ENCODE data around the gene HES7. TPM values are rescaled to one million over a fixed set of nuclear protein-coding genes. Genes with fewer than 3 reads are reported as not detected.

HES7 gene
- polyA plus RNA-seq, 1 donor from 2014 or later: 15.3 TPM

DNA sequence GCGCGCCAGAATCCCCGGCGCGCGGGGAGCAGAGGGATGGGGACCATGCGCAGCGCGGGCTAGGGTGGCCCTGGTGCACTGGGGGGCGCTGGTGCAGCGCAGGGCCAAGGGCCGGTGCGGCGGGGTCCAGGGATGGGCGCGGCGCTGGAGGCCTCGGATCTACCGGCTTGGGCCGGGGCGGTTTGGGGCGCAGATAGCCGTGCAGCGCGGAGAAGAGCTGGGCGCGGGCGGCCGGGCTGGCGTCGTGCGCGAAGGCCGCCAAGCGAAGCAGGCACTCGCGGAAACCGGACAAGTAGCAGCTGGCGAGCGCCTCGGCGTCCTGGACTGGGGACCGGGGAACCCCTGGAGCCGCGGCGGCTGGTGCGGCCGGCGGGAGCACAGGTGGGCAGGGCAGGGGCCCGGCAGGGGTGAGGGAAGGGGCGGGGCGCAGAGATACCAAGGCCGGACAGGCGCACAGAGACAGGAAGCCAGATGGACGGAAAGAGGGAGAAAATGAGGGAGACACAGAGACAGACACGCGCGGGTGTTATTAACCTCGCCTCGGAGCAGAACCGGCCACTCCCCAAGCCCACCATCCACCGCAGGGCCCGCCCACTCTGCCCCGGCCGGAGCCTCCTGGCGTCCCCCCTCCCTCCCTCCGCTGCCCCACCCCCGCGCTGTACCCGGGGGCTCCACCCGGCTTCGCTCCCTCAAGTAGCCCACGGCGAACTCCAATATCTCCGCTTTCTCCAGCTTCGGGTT lies 2.1 kb downstream of the HES7 start:
- H3K79me2 ChIP-seq (replicated peaks; ENCODE audit: insufficient read depth, low read length): no peaks in the 10 kb centered on the region
- H3K27ac ChIP-seq (ENCODE audit: low read length): no peak overlapping the region
- H3K4me2 ChIP-seq (ENCODE audit: low read length): peak overlapping the region; percentile 87
- peaks cover 12% of the 10 kb centered on the region for H3F3A ChIP-seq (ENCODE audit: insufficient read depth, low read length, poor library complexity, severe bottlenecking)
- H3K36me3 ChIP-seq (ENCODE audit: insufficient read depth, low read length): no peaks in the 10 kb centered on the region
- H3K4me3 ChIP-seq (ENCODE audit: low read length): peak overlapping the region; percentile 88
- H4K20me1 ChIP-seq (ENCODE audit: insufficient read depth): peaks cover 6% of the 10 kb centered on the region
- H3K27me3 ChIP-seq (ENCODE audit: insufficient read depth, low read depth, low read length): peaks cover 51% of the 10 kb centered on the region
- TF ChIP-seq, protein P1, sequence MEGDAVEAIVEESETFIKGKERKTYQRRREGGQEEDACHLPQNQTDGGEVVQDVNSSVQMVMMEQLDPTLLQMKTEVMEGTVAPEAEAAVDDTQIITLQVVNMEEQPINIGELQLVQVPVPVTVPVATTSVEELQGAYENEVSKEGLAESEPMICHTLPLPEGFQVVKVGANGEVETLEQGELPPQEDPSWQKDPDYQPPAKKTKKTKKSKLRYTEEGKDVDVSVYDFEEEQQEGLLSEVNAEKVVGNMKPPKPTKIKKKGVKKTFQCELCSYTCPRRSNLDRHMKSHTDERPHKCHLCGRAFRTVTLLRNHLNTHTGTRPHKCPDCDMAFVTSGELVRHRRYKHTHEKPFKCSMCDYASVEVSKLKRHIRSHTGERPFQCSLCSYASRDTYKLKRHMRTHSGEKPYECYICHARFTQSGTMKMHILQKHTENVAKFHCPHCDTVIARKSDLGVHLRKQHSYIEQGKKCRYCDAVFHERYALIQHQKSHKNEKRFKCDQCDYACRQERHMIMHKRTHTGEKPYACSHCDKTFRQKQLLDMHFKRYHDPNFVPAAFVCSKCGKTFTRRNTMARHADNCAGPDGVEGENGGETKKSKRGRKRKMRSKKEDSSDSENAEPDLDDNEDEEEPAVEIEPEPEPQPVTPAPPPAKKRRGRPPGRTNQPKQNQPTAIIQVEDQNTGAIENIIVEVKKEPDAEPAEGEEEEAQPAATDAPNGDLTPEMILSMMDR (IDR thresholded peaks at IDR 0.05; ENCODE audit: poor library complexity, severe bottlenecking): peak; percentile 69
- TF ChIP-seq RAD21 (conservative IDR thresholded peaks at IDR 0.05): peak; percentile 62
- TF ChIP-seq MXI1 (conservative IDR thresholded peaks at IDR 0.05; ENCODE audit: poor library complexity, severe bottlenecking): no peak
- TF ChIP-seq POLR2AphosphoS5 (IDR thresholded peaks at IDR 0.05): no peak
- TF ChIP-seq EZH2 (IDR thresholded peaks at IDR 0.05; ENCODE audit: borderline replicate concordance, insufficient read depth, low read length, poor library complexity, severe bottlenecking): no peak
- peak; percentile 40 for TF ChIP-seq SMC3 (conservative IDR thresholded peaks at IDR 0.05; ENCODE audit: poor library complexity)
- TF ChIP-seq REST (IDR thresholded peaks at IDR 0.05; ENCODE audit: borderline replicate concordance): no peak
- H3K9ac ChIP-seq (ENCODE audit: low read length): peak overlapping the region; percentile 61
- H3K9me2 ChIP-seq (ENCODE audit: insufficient read depth, low read length): no peaks in the 10 kb centered on the region
- H2AFZ ChIP-seq (ENCODE audit: low read depth, low read length): no peak overlapping the region
- H3K9me3 ChIP-seq (ENCODE audit: low read length): no peaks in the 10 kb centered on the region

DNA sequence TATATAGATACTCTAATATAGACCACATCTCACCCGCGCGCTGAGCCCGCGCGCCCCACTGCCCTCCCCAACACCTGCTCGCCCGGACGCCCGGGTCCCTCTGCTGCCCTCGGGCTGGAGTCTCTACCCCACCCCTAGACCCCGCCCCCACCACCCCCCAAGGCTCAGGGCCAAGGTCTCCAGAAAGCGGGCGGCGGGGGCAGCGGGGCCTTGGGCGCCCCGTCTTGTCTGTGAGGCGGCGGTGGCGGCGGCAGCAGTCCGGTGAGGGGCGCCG lies 2.6 kb downstream of the HES7 start:
- H3K4me3 ChIP-seq (ENCODE audit: low read length): peak overlapping the region; percentile 88
- no peaks in the 10 kb centered on the region for H3K79me2 ChIP-seq (replicated peaks; ENCODE audit: insufficient read depth, low read length)
- H3F3A ChIP-seq (ENCODE audit: insufficient read depth, low read length, poor library complexity, severe bottlenecking): peaks cover 12% of the 10 kb centered on the region
- no peak overlapping the region for H3K27ac ChIP-seq (ENCODE audit: low read length)
- no peak overlapping the region for H3K4me2 ChIP-seq (ENCODE audit: low read length)
- H4K20me1 ChIP-seq (ENCODE audit: insufficient read depth): peaks cover 6% of the 10 kb centered on the region
- no peaks in the 10 kb centered on the region for H3K36me3 ChIP-seq (ENCODE audit: insufficient read depth, low read length)
- H3K27me3 ChIP-seq (ENCODE audit: insufficient read depth, low read depth, low read length): peaks cover 56% of the 10 kb centered on the region
- H3K9ac ChIP-seq (ENCODE audit: low read length): peak overlapping the region; percentile 61
- no peaks in the 10 kb centered on the region for H3K9me2 ChIP-seq (ENCODE audit: insufficient read depth, low read length)
- no peak overlapping the region for H2AFZ ChIP-seq (ENCODE audit: low read depth, low read length)
- H3K9me3 ChIP-seq (ENCODE audit: low read length): no peaks in the 10 kb centered on the region
- TF ChIP-seq MXI1 (conservative IDR thresholded peaks at IDR 0.05; ENCODE audit: poor library complexity, severe bottlenecking) (no peak), POLR2AphosphoS5 (IDR thresholded peaks at IDR 0.05) (no peak), EZH2 (IDR thresholded peaks at IDR 0.05; ENCODE audit: borderline replicate concordance, insufficient read depth, low read length, poor library complexity, severe bottlenecking) (no peak), TAF1 (IDR thresholded peaks at IDR 0.05; ENCODE audit: low read depth) (no peak), REST (IDR thresholded peaks at IDR 0.05; ENCODE audit: borderline replicate concordance) (no peak), RAD21 (conservative IDR thresholded peaks at IDR 0.05) (no peak), EP300 (conservative IDR thresholded peaks at IDR 0.05; ENCODE audit: poor library complexity, severe bottlenecking) (no peak), SMC3 (conservative IDR thresholded peaks at IDR 0.05; ENCODE audit: poor library complexity) (no peak)
- TF ChIP-seq, protein P1 (IDR thresholded peaks at IDR 0.05; ENCODE audit: poor library complexity, severe bottlenecking): no peak

Data from neural cell (in vitro differentiated cells).